ENCODE data around the gene PANX1. TPM values are rescaled to one million over a fixed set of nuclear protein-coding genes. Genes with fewer than 3 reads are reported as not detected.
A peak's percentile ranks its signal among the peaks of the same experiment; 100 is the strongest.

Gene PANX1
- total and polyA plus RNA-seq, 2 experiments from 2014 or later, result 9.5 to 40.8 TPM

- TF ChIP-seq EZH2phosphoT487 (IDR thresholded peaks at IDR 0.05; ENCODE audit: unreplicated experiment) (no peak), CREB1 (CRISPR knock-in tag; IDR thresholded peaks at IDR 0.05; ENCODE audit: low read depth) (no peak), ETS1 (IDR thresholded peaks at IDR 0.05) (no peak)
Measured at GRCh38 chr11:94132152-94132558, 3.5 kb downstream of the PANX1 start (continued).

- DNase-seq (ENCODE audit: low spot score), result no peak
- Histone ChIP-seq H3K27ac (ENCODE audit: low read depth) (0 out of 2 replicates have a peak overlapping the region, but pooled peaks have one; percentile 50), H3K4me3 (no peak overlapping the region), H4K20me1 (replicated peaks; ENCODE audit: insufficient read depth) (peaks cover 60% of the 10 kb centered on the region), H3F3A (replicated peaks; ENCODE audit: low read depth) (no peaks in the 10 kb centered on the region), H2AFZ (no peak overlapping the region), H3K79me2 (replicated peaks; ENCODE audit: insufficient read depth) (peaks cover 95% of the 10 kb centered on the region), H3K36me3 (ENCODE audit: insufficient read depth) (0 out of 2 replicates have a peak, but pooled peaks cover 7% of the 10 kb centered on the region), H3K27me3 (ENCODE audit: insufficient read depth) (no peaks in the 10 kb centered on the region), H3K4me1 (ENCODE audit: insufficient read depth) (peaks cover 62% of the 10 kb centered on the region), H3K9me2 (ENCODE audit: insufficient read depth) (no peaks in the 10 kb centered on the region), H3K4me2 (peak overlapping the region; percentile 100)
- Mint-ChIP-seq H3K27me3 (ENCODE audit: insufficient read depth, low read depth, poor library complexity) (peaks cover 5% of the 10 kb centered on the region), H3K4me1 (peaks cover 42% of the 10 kb centered on the region), H3K9me3 (peaks cover 3% of the 10 kb centered on the region; the same call in 1 of the 3 replicates), H3K4me3 (peak overlapping the region; percentile 13; the same call in 1 of the 3 replicates), H3K27ac (no peak overlapping the region; the same call in 1 of the 2 replicates), H3K36me3 (ENCODE audit: low read depth) (peaks cover 16% of the 10 kb centered on the region)
- ATAC-seq, result no peak
- TF ChIP-seq CREB1 (CRISPR knock-in tag; IDR thresholded peaks at IDR 0.05; ENCODE audit: low read depth) (no peak), ZNF114 (CRISPR knock-in tag; IDR thresholded peaks at IDR 0.05) (no peak), POLR2AphosphoS5 (IDR thresholded peaks at IDR 0.05; ENCODE audit: low read depth) (no peak), ETS1 (IDR thresholded peaks at IDR 0.05) (no peak), CTCF (conservative IDR thresholded peaks at IDR 0.05; ENCODE audit: low read depth in 2 of 2) (no peak), NANOG (IDR thresholded peaks at IDR 0.05; ENCODE audit: borderline replicate concordance) (no peak), JUNB (IDR thresholded peaks at IDR 0.05; ENCODE audit: unreplicated experiment) (no peak), ZNF331 (CRISPR knock-in tag; IDR thresholded peaks at IDR 0.05; ENCODE audit: low read depth) (no peak), EZH2phosphoT487 (IDR thresholded peaks at IDR 0.05; ENCODE audit: unreplicated experiment) (no peak), STAT1 (IDR thresholded peaks at IDR 0.05; ENCODE audit: unreplicated experiment) (no peak), EZH2 (IDR thresholded peaks at IDR 0.05; ENCODE audit: low read depth, unreplicated experiment) (no peak), ZNF462 (CRISPR knock-in tag; IDR thresholded peaks at IDR 0.05) (no peak)
Measured at GRCh38 chr11:94132823-94133408, 4.3 kb downstream of the PANX1 start.

All from GM23338 (cell line).